ENCODE measurements around the gene ABCC8. TPM values are rescaled to one million over a fixed set of nuclear protein-coding genes. Genes with fewer than 3 reads are reported as not detected.

ABCC8 gene
- total RNA-seq, 2 donors from 2014 or later, result 0.55 TPM; not detected in 1

- no peaks in the 10 kb centered on the region for H3K4me1 Mint-ChIP-seq
- Histone ChIP-seq H3K27me3 (ENCODE audit: control insufficient read depth, insufficient read depth, low read length, poor library complexity, severe bottlenecking) (peaks cover 34% of the 10 kb centered on the region), H3K4me1 (ENCODE audit: control insufficient read depth, insufficient read depth, low read length) (no peaks in the 10 kb centered on the region), H3K9ac (ENCODE audit: extremely low read depth, low read length, poor library complexity, severe bottlenecking) (no peak overlapping the region), H3K4me3 (ENCODE audit: low read length) (no peak overlapping the region), H3K36me3 (ENCODE audit: control insufficient read depth, insufficient read depth, low read length) (no peaks in the 10 kb centered on the region), H3K9me3 (ENCODE audit: control insufficient read depth, low read length) (no peaks in the 10 kb centered on the region), H3K27ac (ENCODE audit: low read depth, low read length) (no peak overlapping the region)
- no peaks in the 10 kb centered on the region for H3K9me3 Mint-ChIP-seq
- no peak for DNase-seq
- no peaks in the 10 kb centered on the region for H3K36me3 Mint-ChIP-seq (ENCODE audit: low read depth)
- TF ChIP-seq CTCF (conservative IDR thresholded peaks at IDR 0.05), result no peak
- WGBS, 2 experiments (ENCODE audit: insufficient coverage in 1 of 2, insufficient read length in 1 of 2), result 81 to 90% methylated on average over 6 to 10 of the region's 10 CpGs
- H3K4me3 Mint-ChIP-seq, result peak overlapping the region; percentile 60
- H3K27ac Mint-ChIP-seq, result no peak overlapping the region
- peaks cover 44% of the 10 kb centered on the region for H3K27me3 Mint-ChIP-seq (ENCODE audit: insufficient read depth)
These were observed 86.5 kb downstream of the ABCC8 start for GRCh38 chr11:17389957-17390649.

- H3K4me1 ChIP-seq (ENCODE audit: control insufficient read depth, insufficient read depth, low read length), result no peaks in the 10 kb centered on the region
- DNase-seq, result peak; percentile 94
- H3K4me3 ChIP-seq (ENCODE audit: low read length), result peak overlapping the region; percentile 76
- Mint-ChIP-seq H3K9me3 (no peaks in the 10 kb centered on the region), H3K36me3 (ENCODE audit: low read depth) (no peaks in the 10 kb centered on the region), H3K4me1 (no peaks in the 10 kb centered on the region), H3K27me3 (ENCODE audit: insufficient read depth) (peaks cover 41% of the 10 kb centered on the region), H3K27ac (peak overlapping the region; percentile 72), H3K4me3 (peak overlapping the region; percentile 60)
- no peak overlapping the region for H3K27ac ChIP-seq (ENCODE audit: low read depth, low read length)
- H3K36me3 ChIP-seq (ENCODE audit: control insufficient read depth, insufficient read depth, low read length), result no peaks in the 10 kb centered on the region
- no peak overlapping the region for H3K9ac ChIP-seq (ENCODE audit: extremely low read depth, low read length, poor library complexity, severe bottlenecking)
- peak; percentile 93 for TF ChIP-seq CTCF (conservative IDR thresholded peaks at IDR 0.05)
- no peaks in the 10 kb centered on the region for H3K9me3 ChIP-seq (ENCODE audit: control insufficient read depth, low read length)
- H3K27me3 ChIP-seq (ENCODE audit: control insufficient read depth, insufficient read depth, low read length, poor library complexity, severe bottlenecking), result peaks cover 34% of the 10 kb centered on the region
- whole genome bisulfite sequencing, 2 experiments (ENCODE audit: insufficient coverage in 1 of 2, insufficient read length in 1 of 2), result 0 to 5% methylated on average over 2 to 45 of the region's 55 CpGs
These were observed 87.3 kb downstream of the ABCC8 start for GRCh38 chr11:17389211-17389956.

DNA sequence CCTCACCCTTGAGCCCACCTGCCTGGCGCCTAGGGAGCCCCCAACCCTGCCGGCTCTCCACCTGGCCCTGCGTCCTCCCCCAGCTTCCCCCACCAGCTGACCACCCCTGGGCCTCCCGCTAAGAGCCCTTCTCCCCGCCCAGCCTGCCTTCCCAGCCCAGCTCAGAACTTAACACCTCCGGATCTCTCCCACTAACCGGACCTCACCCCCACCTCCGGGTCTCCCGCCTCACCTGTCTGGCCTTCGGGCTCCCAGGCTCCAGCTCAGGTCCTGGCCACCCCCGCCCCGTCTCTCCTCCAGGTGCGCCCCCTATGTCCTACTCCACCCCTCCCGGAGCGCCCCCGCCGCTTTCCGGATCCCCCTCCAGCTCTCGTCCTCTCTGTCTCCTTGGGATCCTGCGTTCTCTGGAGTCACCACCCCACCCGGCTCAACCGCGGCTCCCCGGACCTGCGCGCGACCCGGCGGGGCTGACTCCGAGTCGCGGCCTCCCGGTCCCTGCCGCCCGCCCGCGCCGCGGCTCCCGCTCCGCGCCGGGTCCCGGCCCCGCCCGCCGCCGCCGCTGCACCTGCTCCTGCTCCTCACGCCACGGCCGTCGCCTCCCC lies 87.9 kb downstream of the ABCC8 start, which contains the start of gene KCNJ11:
Gene KCNJ11, minus strand, starts transcription at position 51 of the 602 bp plus-strand sequence. CDS start 568 bp downstream, outside the sequence.
- H3K4me1 ChIP-seq (ENCODE audit: control insufficient read depth, insufficient read depth, low read length), result no peaks in the 10 kb centered on the region
- H3K9me3 Mint-ChIP-seq, result no peaks in the 10 kb centered on the region
- no peaks in the 10 kb centered on the region for H3K36me3 ChIP-seq (ENCODE audit: control insufficient read depth, insufficient read depth, low read length)
- no peaks in the 10 kb centered on the region for H3K36me3 Mint-ChIP-seq (ENCODE audit: low read depth)
- H3K27me3 Mint-ChIP-seq (ENCODE audit: insufficient read depth), result peaks cover 39% of the 10 kb centered on the region
- DNase-seq, result peak; percentile 85
- no peak within 1 kb of the TSS for H3K27ac ChIP-seq (ENCODE audit: low read depth, low read length)
- 5 to 30% methylated on average over 10 to 53 of the region's 53 CpGs for WGBS, 2 experiments (ENCODE audit: insufficient coverage in 1 of 2, insufficient read length in 1 of 2)
- H3K27me3 ChIP-seq (ENCODE audit: control insufficient read depth, insufficient read depth, low read length, poor library complexity, severe bottlenecking), result peaks cover 34% of the 10 kb centered on the region
- no peaks in the 10 kb centered on the region for H3K4me1 Mint-ChIP-seq
- H3K9ac ChIP-seq (ENCODE audit: extremely low read depth, low read length, poor library complexity, severe bottlenecking), result no peak within 1 kb of the TSS
- H3K4me3 Mint-ChIP-seq, result peak within 1 kb of the TSS; percentile 60
- H3K27ac Mint-ChIP-seq, result peak within 1 kb of the TSS; percentile 72
- H3K4me3 ChIP-seq (ENCODE audit: low read length), result peak within 1 kb of the TSS; percentile 76
- no peaks in the 10 kb centered on the region for H3K9me3 ChIP-seq (ENCODE audit: control insufficient read depth, low read length)
- TF ChIP-seq CTCF (conservative IDR thresholded peaks at IDR 0.05), result no peak
